ENCODE results near the gene ARFIP2. TPM values are rescaled to one million over a fixed set of nuclear protein-coding genes. Genes with fewer than 3 reads are reported as not detected.

ARFIP2 gene
- total RNA-seq, 1 donor from 2014 or later = 51.5 TPM

Other genes starting within 250 kb of the ARFIP2 start
- 19.3 TPM in 2 replicates for gene FHIP1B, start 246.7 kb downstream of the ARFIP2 start, total RNA-seq
- 0.10 TPM in 1 of 2 replicates, not detected in the other for gene CNGA4, start 242.2 kb downstream of the ARFIP2 start, total RNA-seq
- gene CCKBR, start 221.5 kb downstream of the ARFIP2 start, total RNA-seq = not detected in 2 replicates
- 16.5 and 17.2 TPM in 2 replicates for gene CAVIN3, start 160.8 kb downstream of the ARFIP2 start, total RNA-seq
- gene SMPD1, start 90.9 kb downstream of the ARFIP2 start, total RNA-seq = 8.5 and 9.4 TPM in 2 replicates
- 16.5 and 16.8 TPM in 2 replicates for gene APBB1, start 62.2 kb downstream of the ARFIP2 start, total RNA-seq
- gene HPX, start 40.3 kb downstream of the ARFIP2 start, total RNA-seq = 1.2 TPM in 1 of 2 replicates, not detected in the other
- 2.4 and 3.1 TPM in 2 replicates for gene TRIM3, start 7.4 kb downstream of the ARFIP2 start, total RNA-seq
- gene TIMM10B, start 170 bp upstream of the ARFIP2 start, total RNA-seq = 38.8 and 42.7 TPM in 2 replicates
- 18.2 and 20.0 TPM in 2 replicates for gene DNHD1, start 15.9 kb upstream of the ARFIP2 start, total RNA-seq
- gene RRP8, start 122.3 kb upstream of the ARFIP2 start, total RNA-seq = 38.8 and 40.5 TPM in 2 replicates
- gene ILK, start 122.4 kb upstream of the ARFIP2 start, total RNA-seq = 90.1 and 97.5 TPM in 2 replicates
- gene TAF10, start 130.9 kb upstream of the ARFIP2 start, total RNA-seq = 155 and 166 TPM in 2 replicates
- gene TPP1, start 138.1 kb upstream of the ARFIP2 start, total RNA-seq = 38.4 and 40.3 TPM in 2 replicates
- 0.24 and 0.39 TPM in 2 replicates for gene DCHS1, start 174.5 kb upstream of the ARFIP2 start, total RNA-seq
- gene MRPL17, start 202.0 kb upstream of the ARFIP2 start, total RNA-seq = 121 and 132 TPM in 2 replicates

Data from activated T-helper 1 cell treated with anti-CD3 and anti-CD28 coated beads, Interleukin-12 subunit alpha, Interleukin-12 subunit beta, Interleukin-2, Interleukin-4 antibody, amounts not matched to agents 30 ng/mL and 10 ng/mL and 1 ng/mL, durations not matched to agents 14 hours and 24 hours and 36 hours (primary cell).